HUES64 (cell line): ENCODE results near the gene COL15A1.

Experiments
- H3K27ac ChIP-seq: 2 replicates; pipeline ENCODE4 v1.7.0; 2013; ENCODE audit warnings: low read depth, low read length, inconsistent platforms
- H3K27me3 ChIP-seq: 2 replicates; pipeline ENCODE4 v1.6.1; 2013; ENCODE audit warnings: mild to moderate bottlenecking, low read length; ENCODE audit not compliant: insufficient read depth
- H3K36me3 ChIP-seq: 2 replicates; pipeline ENCODE4 v1.6.1; 2013; ENCODE audit warnings: mild to moderate bottlenecking, low read length; ENCODE audit not compliant: insufficient read depth
- H3K4me1 ChIP-seq: 2 replicates; pipeline ENCODE4 v1.6.1; 2013; ENCODE audit warnings: mild to moderate bottlenecking, low read length, moderate library complexity; ENCODE audit not compliant: insufficient read depth
- H3K4me3 ChIP-seq: 2 replicates; pipeline ENCODE4 v1.5.1; 2013; ENCODE audit warnings: mild to moderate bottlenecking, low read length, moderate library complexity
- H3K9ac ChIP-seq: 2 replicates; pipeline ENCODE4 v1.6.1; 2013; ENCODE audit warnings: mild to moderate bottlenecking, low read depth, low read length
- H3K9me3 ChIP-seq: 2 replicates; pipeline ENCODE4 v1.6.1; 2013; ENCODE audit warnings: low read depth, low read length; ENCODE audit not compliant: insufficient read depth
- WGBS: fragments of 150-250, 120-280 bp; methylation state at CpG from one replicate; pipeline ENCODE4 v1.1.7; 2013; ENCODE audit warnings: missing lambda C conversion rate; 5-methylcytosine and 5-hydroxymethylcytosine counted together

Gene COL15A1

DNA sequence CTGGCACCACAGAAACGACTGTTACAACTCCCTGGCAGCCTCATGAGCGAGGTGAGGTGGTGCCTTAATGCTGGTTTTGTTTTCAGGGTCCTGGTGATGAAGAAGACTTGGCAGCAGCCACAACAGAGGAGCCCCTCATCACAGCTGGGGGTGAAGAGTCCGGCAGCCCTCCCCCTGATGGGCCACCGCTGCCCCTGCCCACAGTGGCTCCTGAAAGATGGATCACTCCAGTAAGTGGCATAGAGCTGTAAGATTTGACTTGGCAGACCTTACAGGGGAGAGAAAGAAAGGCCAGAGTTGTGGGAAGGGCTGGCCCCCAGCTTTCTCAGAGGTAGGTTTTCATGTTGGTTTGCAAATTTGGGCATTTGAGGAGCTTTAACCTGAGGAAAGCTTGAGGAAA lies 72.2 kb downstream of the COL15A1 start:
- no peaks in the 10 kb centered on the region for H3K36me3 ChIP-seq
- H3K9me3 ChIP-seq, result peaks cover 20% of the 10 kb centered on the region
- no peak overlapping the region for H3K9ac ChIP-seq
- H3K4me3 ChIP-seq, result no peak overlapping the region
- 87% methylated on average over 4 of the region's 4 CpGs for WGBS
- H3K27me3 ChIP-seq, result no peaks in the 10 kb centered on the region
- no peak overlapping the region for H3K27ac ChIP-seq
- H3K4me1 ChIP-seq, result no peaks in the 10 kb centered on the region

DNA sequence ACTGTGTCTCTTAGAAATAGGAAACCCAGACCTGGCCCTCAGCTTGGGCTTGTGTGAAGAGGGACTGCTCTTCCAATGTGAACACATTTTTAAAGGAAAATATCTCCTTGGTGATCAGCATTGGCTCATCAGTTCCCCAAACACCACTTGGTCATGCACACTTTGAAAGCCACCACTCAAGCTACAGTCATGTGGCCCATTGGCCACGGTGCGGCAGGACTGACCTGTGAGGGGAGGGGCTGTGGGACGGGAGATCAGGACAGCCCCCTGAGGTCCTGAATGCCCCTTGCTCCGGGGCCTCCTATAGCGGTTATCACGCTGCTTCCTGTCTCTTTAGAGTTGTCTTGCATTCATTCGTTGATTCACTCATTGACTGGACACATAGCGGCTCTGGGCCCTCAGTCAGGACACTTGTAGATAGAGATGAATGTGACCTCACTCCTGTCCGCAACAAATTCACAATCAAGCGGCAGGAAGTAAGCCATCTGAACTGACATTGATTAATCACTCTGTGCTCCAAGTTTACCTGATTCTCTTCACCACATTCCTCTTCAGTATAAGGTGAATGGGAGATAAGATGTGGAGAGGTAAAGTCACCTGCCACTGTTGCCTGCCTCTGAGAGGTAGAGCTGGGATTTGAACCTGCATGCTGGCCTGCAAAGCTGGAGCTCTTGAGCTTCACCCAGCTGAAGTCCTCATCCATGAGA lies 73.1 kb downstream of the COL15A1 start:
- Histone ChIP-seq H3K9me3 (peaks cover 11% of the 10 kb centered on the region), H3K9ac (no peak overlapping the region), H3K27ac (no peak overlapping the region), H3K27me3 (no peaks in the 10 kb centered on the region), H3K4me3 (no peak overlapping the region), H3K36me3 (no peaks in the 10 kb centered on the region), H3K4me1 (no peaks in the 10 kb centered on the region)
- WGBS, result 92% methylated on average over 10 of the region's 10 CpGs

DNA sequence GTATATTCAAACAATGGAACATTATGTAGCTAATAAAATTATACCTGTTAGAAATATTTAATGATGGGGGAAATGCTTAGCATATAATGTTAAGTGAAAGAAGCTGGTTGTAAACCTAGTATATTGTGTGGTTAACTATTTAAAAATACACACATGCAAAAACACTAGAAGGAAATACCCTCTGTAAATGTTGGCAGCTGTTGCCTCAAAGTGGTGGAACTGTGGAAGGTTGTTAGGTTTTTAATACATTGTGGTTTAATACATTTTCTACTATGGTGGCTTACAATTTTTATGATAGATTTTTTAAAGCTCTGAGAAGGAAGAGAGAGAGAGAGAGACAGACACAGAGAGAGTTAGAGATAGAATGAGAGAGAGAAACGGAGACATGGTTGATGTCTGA lies 74.9 kb downstream of the COL15A1 start:
- no peak overlapping the region for H3K27ac ChIP-seq
- no peak overlapping the region for H3K4me3 ChIP-seq
- H3K27me3 ChIP-seq, result no peaks in the 10 kb centered on the region
- no peaks in the 10 kb centered on the region for H3K36me3 ChIP-seq
- WGBS, result 86% methylated on average over 1 of the region's 1 CpG
- H3K4me1 ChIP-seq, result no peaks in the 10 kb centered on the region
- no peak overlapping the region for H3K9ac ChIP-seq
- H3K9me3 ChIP-seq, result no peaks in the 10 kb centered on the region

DNA sequence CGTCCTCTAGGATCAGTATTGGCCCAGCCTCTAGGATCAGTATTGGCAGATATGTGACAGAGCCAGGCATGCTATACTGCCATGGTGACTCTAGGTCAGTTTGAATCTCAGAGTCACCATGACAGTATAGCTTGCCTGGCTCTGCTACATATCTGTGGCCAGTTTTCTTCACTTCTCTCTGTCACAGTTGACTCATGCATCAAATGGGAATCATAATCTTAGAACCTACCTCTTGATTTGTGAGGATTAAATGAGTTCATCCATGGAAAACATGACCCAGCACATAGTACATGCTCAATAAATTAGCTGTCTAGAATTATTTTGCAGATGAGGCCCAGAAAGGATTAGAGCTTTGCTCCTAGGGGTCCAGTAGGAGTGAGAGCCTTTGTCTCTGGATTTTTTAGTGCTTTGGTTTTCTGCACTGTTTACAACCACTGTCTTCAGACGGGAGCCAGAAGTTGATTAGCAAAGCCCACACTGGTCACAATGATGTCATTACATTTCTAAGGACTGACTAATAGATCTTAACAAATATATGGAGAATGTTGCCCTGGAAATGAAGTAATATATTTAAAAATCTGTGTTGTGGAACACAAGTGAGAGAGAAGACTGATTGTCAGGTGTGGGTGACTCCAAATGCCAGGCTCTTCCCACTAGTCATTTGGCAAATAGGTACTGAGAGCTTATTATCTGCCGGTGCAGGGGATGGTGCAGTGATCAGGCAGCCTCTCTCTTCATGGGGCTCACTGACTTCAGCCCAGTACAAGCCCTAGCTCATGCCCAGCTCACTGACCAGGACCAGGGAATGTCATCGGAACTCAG lies 76.0 kb downstream of the COL15A1 start:
- Histone ChIP-seq H3K4me3 (no peak overlapping the region), H3K36me3 (no peaks in the 10 kb centered on the region), H3K9me3 (no peaks in the 10 kb centered on the region), H3K27me3 (no peaks in the 10 kb centered on the region), H3K4me1 (no peaks in the 10 kb centered on the region), H3K9ac (no peak overlapping the region), H3K27ac (no peak overlapping the region)
- 84% methylated on average over 4 of the region's 4 CpGs for WGBS

DNA sequence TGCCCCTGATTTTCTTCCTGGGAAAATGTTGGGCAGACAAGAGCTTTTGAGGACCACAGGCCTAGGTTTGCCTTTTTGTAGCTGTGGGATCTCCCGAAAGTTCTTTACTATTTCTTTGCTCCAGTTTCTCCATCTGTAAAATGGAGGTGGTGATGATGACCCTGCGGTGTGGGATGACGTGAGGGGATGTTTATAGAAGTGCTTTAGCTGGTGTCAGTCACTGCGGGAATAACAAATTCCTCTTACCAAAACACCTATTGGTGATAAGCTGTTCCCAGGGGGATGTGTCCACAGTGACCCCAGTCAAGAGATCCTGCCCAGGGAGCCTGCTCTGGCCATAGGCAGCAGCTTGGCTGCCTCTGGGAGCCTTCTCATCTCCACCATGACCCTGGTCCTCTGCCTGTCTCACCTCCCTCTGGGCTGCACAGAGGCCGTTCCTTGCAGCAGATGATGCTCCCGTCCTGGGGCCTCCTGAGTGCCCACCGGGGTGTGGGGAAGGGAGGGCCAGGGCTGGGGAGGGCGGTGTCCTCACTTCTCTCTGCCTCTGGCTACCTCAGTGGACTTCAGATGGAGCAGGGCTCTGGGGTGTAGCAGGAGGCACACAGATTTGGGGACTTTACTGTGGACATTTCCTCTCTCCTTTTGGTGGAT lies 77.2 kb downstream of the COL15A1 start:
- Histone ChIP-seq H3K9ac (no peak overlapping the region), H3K4me3 (no peak overlapping the region), H3K4me1 (no peaks in the 10 kb centered on the region), H3K36me3 (no peaks in the 10 kb centered on the region), H3K9me3 (no peaks in the 10 kb centered on the region), H3K27me3 (no peaks in the 10 kb centered on the region), H3K27ac (no peak overlapping the region)
- WGBS, result 94% methylated on average over 6 of the region's 8 CpGs

DNA sequence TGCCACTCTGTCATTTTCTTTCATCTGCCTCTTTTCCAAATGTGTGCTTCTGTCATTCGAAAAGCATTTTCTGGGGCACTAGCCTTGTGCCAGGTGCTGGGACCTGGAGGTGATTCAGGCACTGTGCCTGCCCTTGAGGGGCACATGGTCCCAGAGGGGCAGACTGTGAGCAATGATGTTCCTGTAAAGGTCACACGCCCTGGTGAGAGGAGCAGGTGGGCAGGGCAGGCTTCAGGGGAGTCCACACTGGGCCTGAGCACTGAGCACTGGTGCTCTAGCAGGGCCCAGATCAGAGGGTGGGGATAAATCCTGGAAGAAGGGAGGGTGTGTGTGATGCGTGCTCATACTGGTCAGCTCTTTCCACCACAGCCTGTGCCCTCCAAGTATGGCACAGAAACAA lies 77.8 kb downstream of the COL15A1 start:
- Histone ChIP-seq H3K9me3 (no peaks in the 10 kb centered on the region), H3K27me3 (no peaks in the 10 kb centered on the region), H3K4me3 (no peak overlapping the region), H3K36me3 (no peaks in the 10 kb centered on the region), H3K4me1 (no peaks in the 10 kb centered on the region), H3K27ac (no peak overlapping the region), H3K9ac (no peak overlapping the region)
- WGBS, result 89% methylated on average over 3 of the region's 3 CpGs

DNA sequence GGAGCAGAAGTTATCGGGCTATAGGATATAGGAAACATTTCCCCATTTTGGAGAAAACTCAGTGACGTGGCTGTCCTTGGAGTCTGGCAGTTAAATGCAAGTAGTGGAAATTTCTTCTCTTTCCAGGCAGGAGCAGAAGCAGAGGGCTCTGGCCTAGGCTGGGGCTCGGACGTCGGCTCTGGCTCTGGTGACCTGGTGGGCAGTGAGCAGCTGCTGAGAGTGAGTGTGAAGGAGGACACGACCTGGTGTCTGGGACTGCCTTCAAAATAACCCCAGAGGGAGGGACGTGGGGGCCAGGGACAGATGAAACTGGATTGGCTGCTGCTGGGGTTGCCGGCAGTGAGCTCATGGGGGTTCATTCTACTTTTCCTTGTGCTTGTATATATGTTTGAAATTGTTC lies 79.5 kb downstream of the COL15A1 start:
- H3K36me3 ChIP-seq, result no peaks in the 10 kb centered on the region
- no peak overlapping the region for H3K27ac ChIP-seq
- no peaks in the 10 kb centered on the region for H3K4me1 ChIP-seq
- no peaks in the 10 kb centered on the region for H3K9me3 ChIP-seq
- no peaks in the 10 kb centered on the region for H3K27me3 ChIP-seq
- H3K4me3 ChIP-seq, result no peak overlapping the region
- 87% methylated on average over 8 of the region's 8 CpGs for WGBS
- no peak overlapping the region for H3K9ac ChIP-seq

DNA sequence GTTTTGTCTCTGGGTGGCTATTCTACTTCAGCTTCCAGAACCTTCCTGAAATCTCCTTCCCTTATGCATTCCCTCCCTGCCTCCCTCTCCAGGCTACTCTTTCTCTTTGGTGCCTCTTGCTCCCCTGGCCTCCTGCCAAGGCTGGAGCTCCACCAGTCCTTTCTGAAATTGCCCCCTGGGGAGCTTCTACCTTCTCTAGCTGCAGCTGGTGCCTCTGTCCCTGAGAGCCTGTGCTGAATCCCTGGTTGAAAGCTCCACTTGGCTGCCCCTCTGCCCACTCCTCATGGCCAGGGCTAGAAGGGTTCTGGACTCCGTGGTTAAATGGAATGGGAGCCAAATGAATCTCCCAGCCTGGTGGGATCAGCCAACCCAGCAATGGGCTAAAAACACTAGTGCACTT lies 80.1 kb downstream of the COL15A1 start:
- 95% methylated on average over 1 of the region's 1 CpG for WGBS
- Histone ChIP-seq H3K9me3 (no peaks in the 10 kb centered on the region), H3K36me3 (no peaks in the 10 kb centered on the region), H3K27me3 (no peaks in the 10 kb centered on the region), H3K4me1 (no peaks in the 10 kb centered on the region), H3K9ac (no peak overlapping the region), H3K27ac (no peak overlapping the region), H3K4me3 (no peak overlapping the region)

DNA sequence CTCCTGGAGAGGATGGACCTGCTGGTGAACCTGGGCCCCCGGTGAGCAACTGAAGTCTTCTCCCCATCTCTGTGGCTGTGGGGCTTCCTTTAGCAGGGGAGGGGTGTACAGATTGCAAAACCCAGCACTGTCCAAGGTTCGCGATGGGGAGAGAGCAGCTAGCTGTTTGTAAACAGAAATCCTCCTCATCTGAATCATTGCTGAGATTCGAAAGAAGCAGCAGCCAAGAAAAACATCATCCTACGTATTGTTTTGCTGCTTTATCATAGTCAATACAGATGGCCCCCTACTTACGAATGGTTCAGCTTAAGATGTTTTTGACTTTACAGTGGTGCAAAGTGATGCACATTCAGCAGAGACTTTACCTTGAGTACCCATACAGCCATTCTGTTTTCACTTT lies 81.3 kb downstream of the COL15A1 start:
- Histone ChIP-seq H3K36me3 (no peaks in the 10 kb centered on the region), H3K9ac (no peak overlapping the region), H3K9me3 (no peaks in the 10 kb centered on the region), H3K4me3 (no peak overlapping the region), H3K27me3 (no peaks in the 10 kb centered on the region), H3K27ac (no peak overlapping the region), H3K4me1 (no peaks in the 10 kb centered on the region)
- 94% methylated on average over 6 of the region's 6 CpGs for WGBS

DNA sequence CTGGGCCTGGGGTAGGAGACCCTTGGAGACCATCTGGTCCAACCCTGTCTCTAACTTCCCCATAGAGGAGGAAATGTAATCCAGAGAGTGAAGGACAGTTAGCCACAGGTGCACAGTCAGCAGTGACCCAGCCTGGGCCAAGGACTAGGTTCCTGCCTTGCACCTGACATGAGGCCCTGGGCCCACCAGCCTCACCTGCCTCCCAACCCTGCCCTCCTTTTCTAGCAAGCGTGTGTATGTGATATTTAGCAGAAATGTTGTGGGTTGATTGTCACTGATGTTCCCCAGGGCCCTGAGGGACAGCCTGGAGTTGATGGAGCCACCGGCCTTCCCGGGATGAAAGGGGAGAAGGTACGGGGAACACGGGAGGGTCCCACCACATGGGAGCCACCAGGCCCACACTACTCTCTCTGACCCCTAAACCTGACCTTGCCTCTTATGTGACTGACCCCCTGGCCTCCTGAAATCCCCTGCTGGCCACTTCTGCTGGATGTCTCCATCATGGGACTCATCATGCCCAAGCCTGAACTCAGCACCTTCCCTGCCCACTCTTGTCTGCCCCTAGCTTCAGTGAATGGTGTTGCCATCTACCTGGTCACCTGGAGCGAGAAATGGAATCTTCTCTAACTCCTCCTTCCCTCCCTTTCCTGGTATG lies 82.0 kb downstream of the COL15A1 start:
- Histone ChIP-seq H3K27me3 (no peaks in the 10 kb centered on the region), H3K27ac (no peak overlapping the region), H3K36me3 (no peaks in the 10 kb centered on the region), H3K4me3 (no peak overlapping the region), H3K9ac (no peak overlapping the region), H3K4me1 (no peaks in the 10 kb centered on the region), H3K9me3 (no peaks in the 10 kb centered on the region)
- WGBS, result 95% methylated on average over 6 of the region's 6 CpGs
